GM12878 (cell line): ENCODE measurements around the gene MTHFS. TPM values are rescaled to one million over a fixed set of nuclear protein-coding genes. Genes with fewer than 3 reads are reported as not detected.

Source experiments
- ATAC-seq: fragments of 200-7000 bp; cut with Tn5 transposase; 3 replicates; pipeline ENCODE4 v1.9.1; 2020; ENCODE audit warnings: mild to moderate bottlenecking, moderate library complexity
- BruUV-seq: library from RNA; stranded (reverse); fragments of 400-500 nt; replicated peaks from 2 replicates; lab custom pipeline; 2021; lab: Mats Ljungman, UMichigan
- CTCF ChIA-PET: fragments of 300-600 bp; sonication (Branson Sonifier 250); formaldehyde crosslinking; extraction: SDS; loops from one replicate; lab custom pipeline; 2021; ENCODE audit warnings: inconsistent platforms; lab: Yijun Ruan, JAX
- POLR2A ChIA-PET: fragments of 350-600 bp; formaldehyde crosslinking; extraction: SDS; loops from one replicate; lab custom pipeline; 2021; ENCODE audit warnings: inconsistent platforms; lab: Charles Lee
- RAD21 ChIA-PET: fragments of 300-600 bp; sonication (Branson Sonifier 250); formaldehyde crosslinking; loops from one replicate; lab custom pipeline; 2023; ENCODE audit warnings: antibody characterized with exemption; ENCODE audit not compliant: unreplicated experiment; lab: Charles Lee
- SMC1A ChIA-PET: fragments of 300-600 bp; sonication (Branson Sonifier 250); formaldehyde crosslinking; loops from one replicate; lab custom pipeline; 2023; ENCODE audit not compliant: unreplicated experiment, uncharacterized antibody; lab: Charles Lee
- DNase-seq: peaks from one replicate; pipeline ENCODE4 v3.0.0-alpha.2; 2011; ENCODE audit warnings: low read depth, low spot score
- FAIRE-seq: peaks from 3 replicates; lab custom pipeline; 2011; peaks lifted over from hg19 to GRCh38; lab: Jason Lieb, UNC
- H2AFZ ChIP-seq: 2 replicates; pipeline ENCODE4 v1.6.0; 2011; ENCODE audit warnings: low read depth, low read length, control low read depth; ENCODE audit not compliant: control insufficient read depth
- H3K27ac ChIP-seq: 2 replicates; pipeline ENCODE4 v1.5.1; 2011; ENCODE audit warnings: control low read depth; ENCODE audit not compliant: control insufficient read depth, insufficient read depth
- H3K27me3 ChIP-seq, 2 experiments: replicated peaks in 1 of 2; 2 replicates each; pipeline versions ENCODE4 v1.6.0 to v1.6.1; 2011; ENCODE audit warnings: low read length in 1 of 2; ENCODE audit not compliant: control insufficient read depth in 2 of 2, insufficient read depth in 2 of 2
- H3K36me3 ChIP-seq, 2 experiments: 2 replicates each; pipeline ENCODE4 v1.5.1; 2011; ENCODE audit warnings: low read length in 1 of 2; ENCODE audit not compliant: control insufficient read depth in 2 of 2, insufficient read depth in 2 of 2
- H3K4me1 ChIP-seq: 2 replicates; pipeline ENCODE4 v1.6.1; 2011; ENCODE audit warnings: mild to moderate bottlenecking, low read length, moderate library complexity, mixed read lengths; ENCODE audit not compliant: control insufficient read depth, insufficient read depth
- H3K4me2 ChIP-seq: 2 replicates; pipeline ENCODE4 v1.6.0; 2011; ENCODE audit warnings: control low read depth; ENCODE audit not compliant: control insufficient read depth, insufficient read depth
- H3K4me3 ChIP-seq: fragments of 200-600 bp; sonication (generic); 2 replicates; pipeline ENCODE4 v1.5.1; 2016
- H3K79me2 ChIP-seq: 2 replicates; pipeline ENCODE4 v1.6.0; 2011; ENCODE audit warnings: low read length; ENCODE audit not compliant: control insufficient read depth, insufficient read depth
- H3K9ac ChIP-seq: 2 replicates; pipeline ENCODE4 v1.8.0; 2011; ENCODE audit warnings: low read length, control low read depth, mixed read lengths; ENCODE audit not compliant: control insufficient read depth, insufficient read depth
- H3K9me3 ChIP-seq: replicated peaks from 3 replicates; pipeline ENCODE4 v1.5.1; 2011; ENCODE audit warnings: mild to moderate bottlenecking, low read length; ENCODE audit not compliant: control insufficient read depth, insufficient read depth
- H4K20me1 ChIP-seq: 2 replicates; pipeline ENCODE4 v1.6.0; 2011; ENCODE audit not compliant: control insufficient read depth, insufficient read depth
- BHLHE40 ChIP-seq, 2 experiments: fragments of 450-650 bp in 1 of 2; IDR thresholded peaks; 2 replicates each; pipeline ENCODE4 v1.6.1; 2011 to 2017; ENCODE audit warnings: low read depth in 2 of 2, borderline replicate concordance in 1 of 2, improper control_type of control experiment in 1 of 2, low read length in 1 of 2, mild to moderate bottlenecking in 1 of 2
- GATAD2B ChIP-seq: fragments of 450-650 bp; conservative IDR thresholded peaks from 2 replicates; pipeline ENCODE4 v1.6.1; 2017; ENCODE audit warnings: low read depth, mild to moderate bottlenecking, moderate library complexity
- IKZF1 ChIP-seq: fragments of 450-650 bp; conservative IDR thresholded peaks from 2 replicates; pipeline ENCODE4 v1.6.1; 2017; ENCODE audit warnings: antibody characterized with exemption, mild to moderate bottlenecking
- SRF ChIP-seq, 2 experiments: IDR thresholded peaks; 2 replicates each; pipeline ENCODE4 v1.6.1; 2011; ENCODE audit warnings: low read depth in 2 of 2, low read length in 2 of 2, mild to moderate bottlenecking in 1 of 2, moderate library complexity in 1 of 2
- in situ Hi-C: fragments of 300-500 bp; cut with MboI; formaldehyde crosslinking; loops from 9 replicates; pipeline ENCODE4 v1.14.3; 2018; ENCODE audit warnings: mixed read lengths
- intact Hi-C: fragments of 100-400 bp; cut with micrococcal nuclease; formaldehyde crosslinking; loops from one replicate; pipeline ENCODE4 v1.14.2; 2022; ENCODE audit not compliant: unreplicated experiment
- polyA plus RNA-seq, 11 experiments: library from polyadenylated mRNA; depleted of rRNA in 4 of 11; unstranded in 6 of 11; stranded (reverse) in 5 of 11; fragments of >200 nt; fragmentation: Nextera tagmentation in 4 of 11; fragmentation: Illumina TruSeq in 1 of 11; extraction: Ambion mirVana in 4 of 11; extraction: Trizol in 1 of 11; gene quantifications; 1 replicate in 1 of 11; 2 replicates in 10 of 11; pipeline versions ENCODE4 v1.2.1 to v1.2.3, GENCODE V29; 2011 to 2016; ENCODE audit warnings: inconsistent platforms in 2 of 11, missing spikeins in 2 of 11, low read depth in 1 of 11
- total RNA-seq, 4 experiments: library from RNA; depleted of rRNA in 3 of 4; stranded (reverse); fragments of >200 nt in 3 of 4; fragmentation: Illumina TruSeq in 1 of 4; extraction: Trizol in 1 of 4; gene quantifications; 2 replicates each; pipeline versions ENCODE4 v1.2.1 to v1.2.3, GENCODE V29; 2013 to 2021
- TF ChIP-seq, protein P1 (sequence below): fragments of 450-650 bp; IDR thresholded peaks from 2 replicates; pipeline ENCODE4 v1.6.1; 2017; ENCODE audit warnings: antibody characterized with exemption, mild to moderate bottlenecking, moderate library complexity
- TF ChIP-seq, protein P2 (sequence below): fragments of 450-650 bp; IDR thresholded peaks from 2 replicates; pipeline ENCODE4 v1.6.1; 2018; ENCODE audit warnings: mild to moderate bottlenecking, low read depth, moderate library complexity; ENCODE audit not compliant: partially characterized antibody
- TF ChIP-seq, protein P3 (sequence below): fragments of 450-650 bp; IDR thresholded peaks from 2 replicates; pipeline ENCODE4 v1.6.1; 2014; ENCODE audit warnings: mild to moderate bottlenecking

The MTHFS gene
- total and polyA plus RNA-seq, 10 of the 15 experiments (the other 5 are each of a cell fraction or from before 2014, with no cell fraction given), result 14.0 to 81.9 (median 31.8) TPM

DNA sequence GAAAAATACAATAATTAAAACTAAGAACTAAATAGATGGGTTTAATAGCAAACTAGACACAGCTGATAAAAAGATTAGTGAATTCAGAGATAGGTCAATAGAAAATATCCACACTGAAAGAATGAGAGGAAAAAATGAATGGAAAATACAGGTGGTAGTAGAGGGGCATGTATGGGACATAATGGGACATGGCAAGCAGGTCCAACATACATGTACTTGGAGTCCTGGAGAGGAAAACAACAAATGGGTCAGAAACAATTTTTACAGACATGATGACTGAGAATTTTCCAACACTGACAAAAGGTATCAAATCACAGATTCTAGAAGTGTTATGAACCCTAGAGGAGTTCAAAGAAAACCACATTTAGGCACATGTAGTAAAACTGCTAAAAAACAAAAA is 68.4 kb downstream of the MTHFS start:
- ChIA-PET RAD21 (no interaction called here), CTCF (no interaction called here), POLR2A (interaction anchor here (0.6 kb wide), 1 partner anchor 125 kb away, joined by 3 read pairs; no protein-coding TSS in a partner anchor), SMC1A (interaction anchor here (0.6 kb wide), 1 partner anchor 210 kb away, joined by 3 read pairs; no protein-coding TSS in a partner anchor)
- Histone ChIP-seq H3K4me1 (no peaks in the 10 kb centered on the region), H3K27me3 (no peaks in the 10 kb centered on the region), H3K27ac (no peak overlapping the region), H3K36me3 (no peaks in the 10 kb centered on the region), H3K4me2 (no peak overlapping the region), H4K20me1 (no peaks in the 10 kb centered on the region), H3K4me3 (no peak overlapping the region), H3K9me3 (no peaks in the 10 kb centered on the region), H3K9ac (no peak overlapping the region), H3K79me2 (no peaks in the 10 kb centered on the region), H2AFZ (no peak overlapping the region)
- FAIRE-seq (no peak), ATAC-seq (no peak), DNase-seq (no peak)
- TF ChIP-seq GATAD2B, result no peak
- TF ChIP-seq IKZF1, result no peak
- TF ChIP-seq, protein P1, sequence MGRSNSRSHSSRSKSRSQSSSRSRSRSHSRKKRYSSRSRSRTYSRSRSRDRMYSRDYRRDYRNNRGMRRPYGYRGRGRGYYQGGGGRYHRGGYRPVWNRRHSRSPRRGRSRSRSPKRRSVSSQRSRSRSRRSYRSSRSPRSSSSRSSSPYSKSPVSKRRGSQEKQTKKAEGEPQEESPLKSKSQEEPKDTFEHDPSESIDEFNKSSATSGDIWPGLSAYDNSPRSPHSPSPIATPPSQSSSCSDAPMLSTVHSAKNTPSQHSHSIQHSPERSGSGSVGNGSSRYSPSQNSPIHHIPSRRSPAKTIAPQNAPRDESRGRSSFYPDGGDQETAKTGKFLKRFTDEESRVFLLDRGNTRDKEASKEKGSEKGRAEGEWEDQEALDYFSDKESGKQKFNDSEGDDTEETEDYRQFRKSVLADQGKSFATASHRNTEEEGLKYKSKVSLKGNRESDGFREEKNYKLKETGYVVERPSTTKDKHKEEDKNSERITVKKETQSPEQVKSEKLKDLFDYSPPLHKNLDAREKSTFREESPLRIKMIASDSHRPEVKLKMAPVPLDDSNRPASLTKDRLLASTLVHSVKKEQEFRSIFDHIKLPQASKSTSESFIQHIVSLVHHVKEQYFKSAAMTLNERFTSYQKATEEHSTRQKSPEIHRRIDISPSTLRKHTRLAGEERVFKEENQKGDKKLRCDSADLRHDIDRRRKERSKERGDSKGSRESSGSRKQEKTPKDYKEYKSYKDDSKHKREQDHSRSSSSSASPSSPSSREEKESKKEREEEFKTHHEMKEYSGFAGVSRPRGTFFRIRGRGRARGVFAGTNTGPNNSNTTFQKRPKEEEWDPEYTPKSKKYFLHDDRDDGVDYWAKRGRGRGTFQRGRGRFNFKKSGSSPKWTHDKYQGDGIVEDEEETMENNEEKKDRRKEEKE, result no peak
- TF ChIP-seq SRF (IDR thresholded peaks at IDR 0.05; ENCODE audit: low read depth in 2 of 2, low read length in 2 of 2), result no peak
- TF ChIP-seq, protein P2, sequence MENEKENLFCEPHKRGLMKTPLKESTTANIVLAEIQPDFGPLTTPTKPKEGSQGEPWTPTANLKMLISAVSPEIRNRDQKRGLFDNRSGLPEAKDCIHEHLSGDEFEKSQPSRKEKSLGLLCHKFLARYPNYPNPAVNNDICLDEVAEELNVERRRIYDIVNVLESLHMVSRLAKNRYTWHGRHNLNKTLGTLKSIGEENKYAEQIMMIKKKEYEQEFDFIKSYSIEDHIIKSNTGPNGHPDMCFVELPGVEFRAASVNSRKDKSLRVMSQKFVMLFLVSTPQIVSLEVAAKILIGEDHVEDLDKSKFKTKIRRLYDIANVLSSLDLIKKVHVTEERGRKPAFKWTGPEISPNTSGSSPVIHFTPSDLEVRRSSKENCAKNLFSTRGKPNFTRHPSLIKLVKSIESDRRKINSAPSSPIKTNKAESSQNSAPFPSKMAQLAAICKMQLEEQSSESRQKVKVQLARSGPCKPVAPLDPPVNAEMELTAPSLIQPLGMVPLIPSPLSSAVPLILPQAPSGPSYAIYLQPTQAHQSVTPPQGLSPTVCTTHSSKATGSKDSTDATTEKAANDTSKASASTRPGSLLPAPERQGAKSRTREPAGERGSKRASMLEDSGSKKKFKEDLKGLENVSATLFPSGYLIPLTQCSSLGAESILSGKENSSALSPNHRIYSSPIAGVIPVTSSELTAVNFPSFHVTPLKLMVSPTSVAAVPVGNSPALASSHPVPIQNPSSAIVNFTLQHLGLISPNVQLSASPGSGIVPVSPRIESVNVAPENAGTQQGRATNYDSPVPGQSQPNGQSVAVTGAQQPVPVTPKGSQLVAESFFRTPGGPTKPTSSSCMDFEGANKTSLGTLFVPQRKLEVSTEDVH, result no peak
- TF ChIP-seq, protein P3, sequence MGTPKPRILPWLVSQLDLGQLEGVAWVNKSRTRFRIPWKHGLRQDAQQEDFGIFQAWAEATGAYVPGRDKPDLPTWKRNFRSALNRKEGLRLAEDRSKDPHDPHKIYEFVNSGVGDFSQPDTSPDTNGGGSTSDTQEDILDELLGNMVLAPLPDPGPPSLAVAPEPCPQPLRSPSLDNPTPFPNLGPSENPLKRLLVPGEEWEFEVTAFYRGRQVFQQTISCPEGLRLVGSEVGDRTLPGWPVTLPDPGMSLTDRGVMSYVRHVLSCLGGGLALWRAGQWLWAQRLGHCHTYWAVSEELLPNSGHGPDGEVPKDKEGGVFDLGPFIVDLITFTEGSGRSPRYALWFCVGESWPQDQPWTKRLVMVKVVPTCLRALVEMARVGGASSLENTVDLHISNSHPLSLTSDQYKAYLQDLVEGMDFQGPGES, result no peak
- no peak for TF ChIP-seq BHLHE40 (IDR thresholded peaks at IDR 0.05; ENCODE audit: borderline replicate concordance in 1 of 2, low read depth in 2 of 2, low read length in 1 of 2)
- no TSS peak for BruUV-seq
- intact Hi-C loops (no loop called here), in situ Hi-C loops (no loop called here)
